ENCODE data around the gene APOC4. TPM values are rescaled to one million over a fixed set of nuclear protein-coding genes. Genes with fewer than 3 reads are reported as not detected.

Gene APOC4
- polyA plus RNA-seq, 1 of the 3 experiments (the other 2 are of a cell fraction) = not detected

DNA sequence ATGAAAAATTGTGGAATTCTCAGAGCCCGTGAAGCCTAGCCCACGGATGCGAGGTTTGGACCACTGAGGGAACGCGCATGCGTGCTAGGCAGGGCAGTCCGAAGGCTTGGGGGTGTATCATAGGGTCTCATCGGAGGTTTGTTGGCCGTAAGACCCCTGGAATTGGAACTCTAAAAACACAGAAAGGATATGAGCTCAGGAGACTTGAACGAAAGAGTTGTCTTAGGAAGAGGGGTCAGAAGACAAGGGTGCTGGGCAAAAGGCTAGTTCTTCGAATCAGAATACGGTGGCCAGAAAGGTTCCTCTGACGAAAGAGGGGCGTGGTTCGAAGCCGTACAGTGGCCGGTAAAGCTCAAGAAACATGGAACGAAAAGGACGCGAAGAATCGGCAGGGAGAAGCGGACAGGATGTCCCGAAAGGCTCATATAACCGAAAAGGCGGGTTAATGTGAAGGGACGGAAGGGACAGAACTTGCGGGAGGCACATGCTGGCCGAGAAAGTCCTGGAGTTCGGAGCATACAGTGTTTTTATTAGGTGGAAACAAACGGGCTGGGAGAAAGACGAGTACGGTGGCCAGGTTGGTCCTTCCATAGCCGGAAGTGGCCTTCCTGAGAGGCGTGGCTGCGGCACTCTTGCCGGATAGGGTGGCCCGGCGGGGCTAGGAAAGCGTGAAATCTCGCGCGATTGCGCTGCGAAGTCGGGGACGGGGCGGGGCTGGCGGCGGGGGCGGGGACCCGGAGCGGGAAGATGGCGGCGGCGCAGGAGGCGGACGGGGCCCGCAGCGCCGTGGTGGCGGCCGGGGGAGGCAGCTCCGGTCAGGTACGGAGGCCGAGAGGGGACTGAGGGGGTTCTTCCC, 12.8 kb downstream of the APOC4 start, which contains the start of gene CLPTM1 (continued):
- TF ChIP-seq, protein P1, sequence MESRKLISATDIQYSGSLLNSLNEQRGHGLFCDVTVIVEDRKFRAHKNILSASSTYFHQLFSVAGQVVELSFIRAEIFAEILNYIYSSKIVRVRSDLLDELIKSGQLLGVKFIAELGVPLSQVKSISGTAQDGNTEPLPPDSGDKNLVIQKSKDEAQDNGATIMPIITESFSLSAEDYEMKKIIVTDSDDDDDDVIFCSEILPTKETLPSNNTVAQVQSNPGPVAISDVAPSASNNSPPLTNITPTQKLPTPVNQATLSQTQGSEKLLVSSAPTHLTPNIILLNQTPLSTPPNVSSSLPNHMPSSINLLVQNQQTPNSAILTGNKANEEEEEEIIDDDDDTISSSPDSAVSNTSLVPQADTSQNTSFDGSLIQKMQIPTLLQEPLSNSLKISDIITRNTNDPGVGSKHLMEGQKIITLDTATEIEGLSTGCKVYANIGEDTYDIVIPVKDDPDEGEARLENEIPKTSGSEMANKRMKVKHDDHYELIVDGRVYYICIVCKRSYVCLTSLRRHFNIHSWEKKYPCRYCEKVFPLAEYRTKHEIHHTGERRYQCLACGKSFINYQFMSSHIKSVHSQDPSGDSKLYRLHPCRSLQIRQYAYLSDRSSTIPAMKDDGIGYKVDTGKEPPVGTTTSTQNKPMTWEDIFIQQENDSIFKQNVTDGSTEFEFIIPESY (IDR thresholded peaks at IDR 0.05; ENCODE audit: borderline replicate concordance, low read depth) = peak; percentile 96
- no peak for TF ChIP-seq RAD21 (IDR thresholded peaks at IDR 0.05; ENCODE audit: low read length)
- TF ChIP-seq EP300 (IDR thresholded peaks at IDR 0.05; ENCODE audit: borderline replicate concordance in 1 of 2, low read depth in 1 of 2, low read length in 1 of 2) = no peak
- no peak for TF ChIP-seq FOXM1 (IDR thresholded peaks at IDR 0.05; ENCODE audit: low read depth)
- peak; percentile 50; the same call in 1 of the 2 replicates for TF ChIP-seq NRF1 (IDR thresholded peaks at IDR 0.05; ENCODE audit: low read depth, low read length)
- TF ChIP-seq CHD2 (IDR thresholded peaks at IDR 0.05; ENCODE audit: low read length, partially characterized antibody) = peak; percentile 99
- TF ChIP-seq, protein P2, sequence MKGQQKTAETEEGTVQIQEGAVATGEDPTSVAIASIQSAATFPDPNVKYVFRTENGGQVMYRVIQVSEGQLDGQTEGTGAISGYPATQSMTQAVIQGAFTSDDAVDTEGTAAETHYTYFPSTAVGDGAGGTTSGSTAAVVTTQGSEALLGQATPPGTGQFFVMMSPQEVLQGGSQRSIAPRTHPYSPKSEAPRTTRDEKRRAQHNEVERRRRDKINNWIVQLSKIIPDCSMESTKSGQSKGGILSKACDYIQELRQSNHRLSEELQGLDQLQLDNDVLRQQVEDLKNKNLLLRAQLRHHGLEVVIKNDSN (IDR thresholded peaks at IDR 0.05; ENCODE audit: borderline replicate concordance, low read depth) = 0 out of 2 replicates have a peak, but pooled peaks have one; percentile 13
- TF ChIP-seq TAF1 (IDR thresholded peaks at IDR 0.05; ENCODE audit: borderline replicate concordance, low read depth, low read length) = peak; percentile 86
- TF ChIP-seq, protein P3, sequence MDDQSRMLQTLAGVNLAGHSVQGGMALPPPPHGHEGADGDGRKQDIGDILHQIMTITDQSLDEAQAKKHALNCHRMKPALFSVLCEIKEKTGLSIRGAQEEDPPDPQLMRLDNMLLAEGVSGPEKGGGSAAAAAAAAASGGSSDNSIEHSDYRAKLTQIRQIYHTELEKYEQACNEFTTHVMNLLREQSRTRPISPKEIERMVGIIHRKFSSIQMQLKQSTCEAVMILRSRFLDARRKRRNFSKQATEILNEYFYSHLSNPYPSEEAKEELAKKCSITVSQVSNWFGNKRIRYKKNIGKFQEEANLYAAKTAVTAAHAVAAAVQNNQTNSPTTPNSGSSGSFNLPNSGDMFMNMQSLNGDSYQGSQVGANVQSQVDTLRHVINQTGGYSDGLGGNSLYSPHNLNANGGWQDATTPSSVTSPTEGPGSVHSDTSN (IDR thresholded peaks at IDR 0.05) = 0 out of 2 replicates have a peak, but pooled peaks have one; percentile 19
- no peak for TF ChIP-seq TCF12 (IDR thresholded peaks at IDR 0.05)

DNA sequence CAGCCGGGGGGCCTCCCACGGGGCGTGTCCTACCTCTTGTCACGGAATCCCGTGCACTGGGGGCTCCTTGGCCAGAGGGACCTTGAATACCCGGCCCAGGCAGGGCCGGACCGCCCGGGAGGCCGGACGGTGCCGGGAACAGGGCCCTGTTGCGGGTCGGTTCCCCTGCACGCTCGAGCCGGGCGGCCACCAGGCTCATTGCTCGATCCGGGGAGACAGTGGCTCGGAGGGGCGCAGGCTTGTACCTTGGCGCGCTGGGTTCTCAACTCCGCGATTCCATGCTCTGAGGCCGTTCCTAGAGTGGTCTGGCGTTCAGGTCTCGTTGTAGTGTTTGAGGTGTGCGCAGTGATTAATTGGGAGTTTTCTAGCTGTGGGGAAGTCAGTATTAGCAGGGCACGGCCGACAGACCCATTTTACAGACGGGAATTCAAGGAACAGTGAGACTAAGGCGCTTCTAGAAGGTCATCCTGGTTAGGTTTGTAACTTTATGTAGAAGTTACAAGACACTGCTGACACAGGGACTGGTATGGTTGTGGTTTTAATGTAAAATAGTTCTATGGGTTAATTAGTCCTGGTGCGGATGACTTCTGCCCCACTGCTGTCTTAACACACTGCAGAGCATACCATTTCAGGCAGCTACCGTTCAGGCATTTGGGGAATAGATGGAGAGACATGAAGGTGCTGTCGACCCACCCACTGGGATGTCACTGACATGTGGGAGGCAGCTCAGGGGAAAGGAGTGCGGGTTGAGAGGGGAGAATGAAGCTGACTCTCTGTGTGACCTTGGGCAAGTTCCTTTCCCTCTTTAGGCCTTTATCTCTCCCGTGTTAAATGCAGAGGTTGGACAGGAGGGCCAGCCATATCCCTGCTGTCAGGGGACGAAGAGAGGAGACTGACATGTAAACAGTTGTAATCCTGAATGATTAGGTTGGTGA, 13.7 kb downstream of the APOC4 start:
- WGBS (ENCODE audit: low lambda C conversion rate) = 7% methylated on average over 21 of the region's 40 CpGs
- ChIA-PET POLR2A (interaction anchor here (1.2 to 1.6 kb wide), 2 partner anchors 41 to 65 kb away, joined by 4 to 9 read pairs; partner anchors contain the start of genes APOC1 and TOMM40), CTCF (interaction anchor here (0.8 to 10.2 kb wide), 4 partner anchors 10 to 104 kb away, joined by 3 to 131 read pairs (median 4); partner anchors contain the start of genes APOC2 and APOE)
- H3K4me1 ChIP-seq (ENCODE audit: control insufficient read depth in 1 of 2, insufficient read depth in 2 of 2, low read depth in 1 of 2, low read length in 1 of 2) = peaks cover 0 to 25% of the 10 kb centered on the region in 2 experiments; a peak in 2 of 4 replicates
- H3F3A ChIP-seq (replicated peaks; ENCODE audit: insufficient read depth) = peaks cover 10% of the 10 kb centered on the region
- H3K4me2 ChIP-seq = peak overlapping the region; percentile 93
- H3K27me3 ChIP-seq (ENCODE audit: insufficient read depth) = no peaks in the 10 kb centered on the region
- no peaks in the 10 kb centered on the region for H3K9me2 ChIP-seq
- peak overlapping the region; percentile 93 to 99 for H3K4me3 ChIP-seq (ENCODE audit: low read depth in 2 of 2, low read length in 1 of 2)
- no peaks in the 10 kb centered on the region for H3K9me3 ChIP-seq
- peak overlapping the region; percentile 82 for H3K9ac ChIP-seq
- no peak for TF ChIP-seq RFX5 (IDR thresholded peaks at IDR 0.05; ENCODE audit: low read length)
- no peak for TF ChIP-seq TCF12 (IDR thresholded peaks at IDR 0.05)
- TF ChIP-seq, protein P4, sequence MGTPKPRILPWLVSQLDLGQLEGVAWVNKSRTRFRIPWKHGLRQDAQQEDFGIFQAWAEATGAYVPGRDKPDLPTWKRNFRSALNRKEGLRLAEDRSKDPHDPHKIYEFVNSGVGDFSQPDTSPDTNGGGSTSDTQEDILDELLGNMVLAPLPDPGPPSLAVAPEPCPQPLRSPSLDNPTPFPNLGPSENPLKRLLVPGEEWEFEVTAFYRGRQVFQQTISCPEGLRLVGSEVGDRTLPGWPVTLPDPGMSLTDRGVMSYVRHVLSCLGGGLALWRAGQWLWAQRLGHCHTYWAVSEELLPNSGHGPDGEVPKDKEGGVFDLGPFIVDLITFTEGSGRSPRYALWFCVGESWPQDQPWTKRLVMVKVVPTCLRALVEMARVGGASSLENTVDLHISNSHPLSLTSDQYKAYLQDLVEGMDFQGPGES (IDR thresholded peaks at IDR 0.05; ENCODE audit: low read depth, low read length) = no peak
- no peak for TF ChIP-seq YY1 (IDR thresholded peaks at IDR 0.05; ENCODE audit: low read depth)
- peaks cover 0 to 6% of the 10 kb centered on the region in 2 experiments for H3K36me3 ChIP-seq (replicated peaks in 1 of 2; ENCODE audit: control insufficient read depth in 1 of 2, insufficient read depth in 2 of 2, low read length in 1 of 2)
- H3K27ac ChIP-seq (ENCODE audit: low read depth in 2 of 2, low read length in 1 of 2) = peak overlapping the region in 1 of 2 experiments; percentile 94; a peak in 2 of 4 replicates
- no peak for DNase-seq
- H4K20me1 ChIP-seq (ENCODE audit: insufficient read depth) = peaks cover 51% of the 10 kb centered on the region
- H3K79me2 ChIP-seq (ENCODE audit: insufficient read depth) = peaks cover 59% of the 10 kb centered on the region
- no peak overlapping the region for H2AFZ ChIP-seq (ENCODE audit: low read depth)

Measured in SK-N-SH (cell line).